IPS-NIHi7 (cell line): ENCODE data around the gene GPR107.

Experiments
- DNase-seq: peaks from one replicate; pipeline ENCODE4 v3.0.0; 2012; ENCODE audit warnings: mixed read lengths; ENCODE audit errors: extremely low spot score

GPR107 gene

GRCh38 chr9:130137081-130137640, 83.5 kb downstream of the GPR107 start:
- no peak for DNase-seq

DNA sequence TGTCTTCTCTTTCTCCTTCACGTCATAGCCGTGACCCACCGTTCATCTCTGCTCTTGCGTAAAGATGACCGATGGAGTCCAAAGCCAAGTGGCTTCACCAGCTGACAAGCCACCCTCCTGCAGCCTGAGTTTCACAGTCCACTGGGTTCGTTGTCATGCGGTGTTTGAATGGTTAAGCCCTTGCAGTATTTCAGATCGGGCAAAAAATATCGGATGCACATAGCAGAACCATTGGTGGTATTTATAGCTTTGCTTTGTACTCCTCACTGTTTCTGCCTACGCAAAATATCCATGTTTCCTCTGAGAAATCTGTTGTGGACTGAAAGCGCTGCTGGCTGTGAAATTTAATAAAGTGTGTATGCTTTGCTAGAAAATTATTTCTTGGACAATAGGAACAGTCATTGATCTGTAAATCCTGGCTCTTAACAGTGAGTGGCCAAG, 84.0 kb downstream of the GPR107 start:
- no peak for DNase-seq

- DNase-seq: peak; percentile 79
Observed at GRCh38 chr9:130138171-130138653, 84.5 kb downstream of the GPR107 start.

- DNase-seq: no peak
Observed at GRCh38 chr9:130138791-130139190, 85.1 kb downstream of the GPR107 start.

GRCh38 chr9:130139251-130139650, 85.5 kb downstream of the GPR107 start:
- no peak for DNase-seq

DNA sequence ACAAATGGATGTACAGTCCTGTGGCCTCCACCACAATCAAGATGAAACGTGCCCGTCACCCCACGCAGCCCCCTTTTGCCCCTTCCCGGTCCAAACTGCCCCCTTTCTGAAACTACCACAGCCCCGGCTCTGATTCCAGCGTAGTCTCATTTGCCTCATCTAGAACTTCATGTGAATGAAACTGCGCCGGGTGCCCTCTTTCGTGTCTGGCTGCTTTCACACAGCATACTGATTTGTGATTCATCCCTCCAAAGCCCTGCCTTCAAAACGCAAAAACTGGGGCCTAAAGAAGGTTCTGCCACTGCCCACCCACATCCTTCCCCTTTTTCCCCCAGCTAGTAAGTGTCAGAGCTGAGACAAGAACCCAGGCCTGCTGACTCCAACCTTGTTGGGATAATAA, 87.0 kb downstream of the GPR107 start:
- no peak for DNase-seq

GRCh38 chr9:130142056-130142455, 88.3 kb downstream of the GPR107 start:
- no peak for DNase-seq

- no peak for DNase-seq
Observed at GRCh38 chr9:130142641-130143040, 88.9 kb downstream of the GPR107 start.

GRCh38 chr9:130143279-130143893, 89.7 kb downstream of the GPR107 start:
- DNase-seq: no peak

DNA sequence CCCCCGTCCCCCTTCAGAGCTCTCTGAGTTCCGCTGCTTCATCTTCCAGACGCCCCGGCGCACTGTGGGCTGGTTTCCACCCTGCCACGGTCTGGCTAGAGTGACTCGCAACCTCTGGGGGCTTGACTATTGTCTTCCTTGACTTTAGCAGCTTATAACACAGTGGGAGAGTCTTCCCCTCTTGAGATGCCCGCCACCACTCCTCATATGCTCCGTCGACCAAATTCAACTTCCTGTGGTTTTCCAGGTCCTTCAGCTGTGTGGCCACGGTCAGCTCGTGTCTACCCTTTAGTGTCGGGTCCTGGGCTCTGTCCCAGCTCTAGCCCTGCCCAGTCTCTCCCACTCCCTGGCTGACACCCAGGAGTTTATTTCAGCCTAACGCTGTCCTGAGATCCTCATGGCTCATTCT, 90.3 kb downstream of the GPR107 start:
- DNase-seq: no peak

- no peak for DNase-seq
Observed at GRCh38 chr9:130144703-130145102, 91.0 kb downstream of the GPR107 start.

- no peak for DNase-seq
Observed at GRCh38 chr9:130145658-130146057, 92.0 kb downstream of the GPR107 start.

- DNase-seq: no peak
Observed at GRCh38 chr9:130147198-130147597, 93.5 kb downstream of the GPR107 start.

DNA sequence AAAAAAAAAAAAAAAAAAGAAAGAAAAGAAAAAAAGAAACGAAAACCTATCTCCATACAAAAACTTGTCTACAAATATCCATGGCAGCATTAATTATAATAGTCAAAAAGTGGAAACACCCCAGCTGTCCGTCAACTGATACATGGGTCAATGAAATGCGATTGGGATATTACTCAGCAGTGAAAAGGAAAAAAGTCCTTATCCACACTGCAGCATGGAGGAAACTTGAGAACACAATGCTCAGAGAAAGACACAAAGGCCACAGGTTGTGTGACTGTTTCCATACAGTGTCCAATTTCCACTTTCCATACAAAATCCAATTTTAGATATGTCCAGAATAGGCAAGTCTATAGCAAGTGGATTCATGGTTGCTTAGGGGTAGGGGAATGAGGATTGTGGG, 94.2 kb downstream of the GPR107 start:
- no peak for DNase-seq

GRCh38 chr9:130149031-130149430, 95.3 kb downstream of the GPR107 start:
- DNase-seq: no peak

DNA sequence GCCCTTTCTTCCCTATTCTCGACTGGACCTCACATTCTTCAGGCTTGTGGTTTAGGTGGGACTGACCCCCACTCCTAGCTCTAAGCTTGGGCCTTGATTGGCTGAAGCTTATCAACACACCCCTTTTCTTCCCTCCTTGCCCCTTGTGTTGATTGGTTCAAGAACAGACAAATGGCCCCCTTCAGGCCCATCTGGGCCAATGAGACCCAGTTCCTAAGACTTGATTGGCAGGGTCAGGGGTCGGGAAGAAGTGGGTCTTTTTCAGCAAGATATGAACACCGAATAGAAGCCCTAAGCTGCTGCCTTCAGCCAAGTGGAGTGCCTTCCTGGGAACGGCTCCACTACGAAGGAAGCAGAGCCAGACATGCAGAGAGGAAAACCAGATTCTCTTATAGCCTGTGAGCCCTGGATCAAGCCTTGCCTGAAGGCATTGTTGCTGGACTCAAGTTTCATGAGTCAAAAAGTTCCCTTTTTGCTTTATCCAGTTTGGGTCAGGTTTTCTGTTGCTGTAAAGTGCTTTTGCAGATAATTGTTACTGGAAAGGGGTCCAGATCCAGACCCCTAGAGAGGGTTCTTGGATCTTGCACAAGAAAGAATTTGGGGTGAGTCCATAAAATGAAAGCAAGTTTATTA, 96.1 kb downstream of the GPR107 start:
- no peak for DNase-seq

GRCh38 chr9:130150779-130151382, 97.2 kb downstream of the GPR107 start:
- DNase-seq: no peak

GRCh38 chr9:130154816-130155215, 101.1 kb downstream of the GPR107 start:
- no peak for DNase-seq

DNA sequence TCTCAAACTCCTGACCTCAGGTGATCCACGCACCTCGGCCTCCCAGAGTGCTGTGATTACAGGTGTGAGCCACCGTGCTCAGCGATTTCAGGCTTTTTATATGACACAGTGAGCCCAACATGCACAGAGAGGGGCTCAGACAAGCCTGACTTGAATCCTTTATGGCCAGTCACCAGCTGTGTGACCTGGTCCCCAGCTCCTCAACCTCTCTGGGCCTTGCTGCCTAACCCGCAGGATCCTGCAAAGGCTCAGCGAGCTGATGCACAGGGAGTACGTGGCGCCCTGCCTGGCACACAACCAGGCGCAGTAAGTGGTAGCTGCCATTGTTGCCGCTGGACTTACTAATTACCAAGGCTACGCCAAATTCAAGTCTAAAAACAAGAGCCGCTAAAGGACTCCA, 101.9 kb downstream of the GPR107 start:
- no peak for DNase-seq

DNA sequence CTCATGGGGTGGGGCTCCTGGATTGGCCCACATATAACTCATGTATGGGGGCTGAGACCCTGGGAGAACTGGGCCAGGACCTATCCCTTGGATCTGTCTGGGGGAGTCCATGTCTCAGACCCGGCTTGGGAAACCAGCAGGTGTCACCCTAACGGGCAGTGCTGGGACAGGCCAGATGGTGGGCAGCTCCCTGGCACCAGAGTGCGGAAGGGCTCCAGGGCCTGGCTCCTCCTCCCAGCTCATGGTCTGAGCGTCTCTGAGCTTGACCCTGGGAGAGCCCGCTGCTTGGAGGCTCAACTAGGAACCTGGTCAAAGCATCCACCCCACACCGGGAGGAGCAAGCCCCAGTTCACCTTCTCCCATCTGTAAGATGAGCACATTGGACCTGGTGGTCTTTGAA, 103.0 kb downstream of the GPR107 start:
- no peak for DNase-seq

GRCh38 chr9:130157079-130157478, 103.4 kb downstream of the GPR107 start:
- DNase-seq: no peak

- DNase-seq: no peak
Observed at GRCh38 chr9:130158001-130158400, 104.3 kb downstream of the GPR107 start.

GRCh38 chr9:130159057-130159456, 105.4 kb downstream of the GPR107 start:
- no peak for DNase-seq
